HUES64 (cell line): ENCODE data around the gene PRR33.

ENCODE experiments used
- H3K27ac ChIP-seq: 2 replicates; pipeline ENCODE4 v1.7.0; 2013; ENCODE audit warnings: low read depth, low read length, inconsistent platforms
- H3K27me3 ChIP-seq: 2 replicates; pipeline ENCODE4 v1.6.1; 2013; ENCODE audit warnings: mild to moderate bottlenecking, low read length; ENCODE audit not compliant: insufficient read depth
- H3K36me3 ChIP-seq: 2 replicates; pipeline ENCODE4 v1.6.1; 2013; ENCODE audit warnings: mild to moderate bottlenecking, low read length; ENCODE audit not compliant: insufficient read depth
- H3K4me1 ChIP-seq: 2 replicates; pipeline ENCODE4 v1.6.1; 2013; ENCODE audit warnings: mild to moderate bottlenecking, low read length, moderate library complexity; ENCODE audit not compliant: insufficient read depth
- H3K4me3 ChIP-seq: 2 replicates; pipeline ENCODE4 v1.5.1; 2013; ENCODE audit warnings: mild to moderate bottlenecking, low read length, moderate library complexity
- H3K9ac ChIP-seq: 2 replicates; pipeline ENCODE4 v1.6.1; 2013; ENCODE audit warnings: mild to moderate bottlenecking, low read depth, low read length
- H3K9me3 ChIP-seq: 2 replicates; pipeline ENCODE4 v1.6.1; 2013; ENCODE audit warnings: low read depth, low read length; ENCODE audit not compliant: insufficient read depth
- WGBS: fragments of 150-250, 120-280 bp; methylation state at CpG from one replicate; pipeline ENCODE4 v1.1.7; 2013; ENCODE audit warnings: missing lambda C conversion rate; 5-methylcytosine and 5-hydroxymethylcytosine counted together

The PRR33 gene

GRCh38 chr11:1868636-1869291 lies 22.9 kb downstream of the PRR33 start:
- Histone ChIP-seq H3K27me3 (no peaks in the 10 kb centered on the region; the same call in 1 of the 2 replicates), H3K4me1 (no peaks in the 10 kb centered on the region), H3K27ac (no peak overlapping the region), H3K9ac (no peak overlapping the region), H3K9me3 (no peaks in the 10 kb centered on the region), H3K36me3 (no peaks in the 10 kb centered on the region), H3K4me3 (no peak overlapping the region)
- 92% methylated on average over 25 of the region's 25 CpGs for WGBS

GRCh38 chr11:1868056-1868635 lies 23.5 kb downstream of the PRR33 start:
- Histone ChIP-seq H3K9me3 (no peaks in the 10 kb centered on the region), H3K4me1 (no peaks in the 10 kb centered on the region), H3K9ac (no peak overlapping the region), H3K4me3 (no peak overlapping the region), H3K27me3 (no peaks in the 10 kb centered on the region; the same call in 1 of the 2 replicates), H3K36me3 (no peaks in the 10 kb centered on the region), H3K27ac (no peak overlapping the region)
- WGBS = 92% methylated on average over 14 of the region's 14 CpGs

- Histone ChIP-seq H3K27ac (no peak overlapping the region), H3K4me3 (no peak overlapping the region), H3K27me3 (no peaks in the 10 kb centered on the region; the same call in 1 of the 2 replicates), H3K9ac (no peak overlapping the region), H3K4me1 (no peaks in the 10 kb centered on the region), H3K36me3 (no peaks in the 10 kb centered on the region), H3K9me3 (no peaks in the 10 kb centered on the region)
- 85% methylated on average over 8 of the region's 8 CpGs for WGBS
These were observed 24.3 kb downstream of the PRR33 start for GRCh38 chr11:1867381-1867780.

GRCh38 chr11:1866776-1867175 lies 24.9 kb downstream of the PRR33 start:
- no peak overlapping the region for H3K27ac ChIP-seq
- WGBS = 90% methylated on average over 15 of the region's 15 CpGs
- H3K36me3 ChIP-seq = no peaks in the 10 kb centered on the region
- no peaks in the 10 kb centered on the region for H3K9me3 ChIP-seq
- no peaks in the 10 kb centered on the region for H3K4me1 ChIP-seq
- no peak overlapping the region for H3K4me3 ChIP-seq
- no peaks in the 10 kb centered on the region; the same call in 1 of the 2 replicates for H3K27me3 ChIP-seq
- H3K9ac ChIP-seq = no peak overlapping the region

- 94% methylated on average over 8 of the region's 8 CpGs for WGBS
- Histone ChIP-seq H3K36me3 (no peaks in the 10 kb centered on the region), H3K4me1 (no peaks in the 10 kb centered on the region), H3K27me3 (no peaks in the 10 kb centered on the region; the same call in 1 of the 2 replicates), H3K9me3 (no peaks in the 10 kb centered on the region), H3K4me3 (no peak overlapping the region), H3K27ac (no peak overlapping the region), H3K9ac (no peak overlapping the region)
These were observed 25.5 kb downstream of the PRR33 start for GRCh38 chr11:1866226-1866625.

GRCh38 chr11:1864831-1865665 lies 26.6 kb downstream of the PRR33 start:
- no peaks in the 10 kb centered on the region for H3K36me3 ChIP-seq
- 91% methylated on average over 30 of the region's 30 CpGs for WGBS
- no peaks in the 10 kb centered on the region for H3K4me1 ChIP-seq
- H3K9me3 ChIP-seq = no peaks in the 10 kb centered on the region
- H3K9ac ChIP-seq = no peak overlapping the region
- H3K27ac ChIP-seq = no peak overlapping the region
- H3K4me3 ChIP-seq = no peak overlapping the region
- no peaks in the 10 kb centered on the region; the same call in 1 of the 2 replicates for H3K27me3 ChIP-seq

- Histone ChIP-seq H3K4me1 (no peaks in the 10 kb centered on the region), H3K4me3 (no peak overlapping the region), H3K9ac (no peak overlapping the region), H3K27me3 (no peaks in the 10 kb centered on the region; the same call in 1 of the 2 replicates), H3K36me3 (no peaks in the 10 kb centered on the region), H3K9me3 (no peaks in the 10 kb centered on the region), H3K27ac (no peak overlapping the region)
- 71% methylated on average over 18 of the region's 18 CpGs for WGBS
These were observed 27.5 kb downstream of the PRR33 start for GRCh38 chr11:1864231-1864630.

GRCh38 chr11:1863352-1864216 lies 28.1 kb downstream of the PRR33 start:
- Histone ChIP-seq H3K4me3 (no peak overlapping the region), H3K9me3 (no peaks in the 10 kb centered on the region), H3K27me3 (no peaks in the 10 kb centered on the region; the same call in 1 of the 2 replicates), H3K27ac (no peak overlapping the region), H3K36me3 (no peaks in the 10 kb centered on the region), H3K9ac (no peak overlapping the region), H3K4me1 (no peaks in the 10 kb centered on the region)
- 42% methylated on average over 27 of the region's 27 CpGs for WGBS

- no peak overlapping the region for H3K9ac ChIP-seq
- H3K4me1 ChIP-seq = no peaks in the 10 kb centered on the region
- no peaks in the 10 kb centered on the region for H3K9me3 ChIP-seq
- H3K27me3 ChIP-seq = no peaks in the 10 kb centered on the region; the same call in 1 of the 2 replicates
- H3K4me3 ChIP-seq = no peak overlapping the region
- H3K27ac ChIP-seq = no peak overlapping the region
- no peaks in the 10 kb centered on the region for H3K36me3 ChIP-seq
- 77% methylated on average over 14 of the region's 14 CpGs for WGBS
These were observed 28.9 kb downstream of the PRR33 start for GRCh38 chr11:1862588-1863351.
